ENCODE results near the gene PEF1. TPM values are rescaled to one million over a fixed set of nuclear protein-coding genes. Genes with fewer than 3 reads are reported as not detected.

The PEF1 gene
- total and polyA plus RNA-seq, 2 experiments from 2014 or later, result 70.7 to 85.5 TPM

DNA sequence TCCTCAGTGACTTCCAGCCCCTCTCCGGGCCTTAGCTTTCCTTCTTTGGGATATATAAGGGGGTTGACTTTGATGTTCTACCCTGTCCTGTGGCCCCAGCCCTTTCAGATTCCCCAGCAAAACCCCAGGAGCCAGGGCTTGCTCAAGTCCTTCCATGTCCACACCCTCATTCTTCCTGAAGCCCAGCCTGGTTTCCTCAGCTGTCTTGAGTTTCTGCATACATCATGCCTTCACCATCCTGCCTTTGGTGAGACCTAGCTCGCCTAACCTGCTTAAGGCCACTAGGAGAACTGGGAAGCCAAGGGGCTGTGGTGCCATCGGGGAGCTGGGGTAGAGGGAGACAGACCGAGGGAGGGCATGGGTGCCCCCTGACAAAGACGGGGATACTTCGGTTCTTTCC is 17.2 kb upstream of the PEF1 start:
- no peak overlapping the region for H3K4me2 ChIP-seq
- WGBS (ENCODE audit: low lambda C conversion rate, missing lambda C conversion rate), result 88% methylated on average over 5 of the region's 6 CpGs
- H3K9me2 ChIP-seq (replicated peaks; ENCODE audit: insufficient read depth), result no peaks in the 10 kb centered on the region
- no peak for DNase-seq (ENCODE audit: low spot score)
- H3K79me2 ChIP-seq, result no peaks in the 10 kb centered on the region
- H3K36me3 ChIP-seq (replicated peaks; ENCODE audit: insufficient read depth, low read depth), result no peaks in the 10 kb centered on the region
- no peak overlapping the region for H3K4me3 ChIP-seq
- no peak overlapping the region for H3K27ac ChIP-seq
- no peak overlapping the region for H2AFZ ChIP-seq
- TF ChIP-seq, protein P1, sequence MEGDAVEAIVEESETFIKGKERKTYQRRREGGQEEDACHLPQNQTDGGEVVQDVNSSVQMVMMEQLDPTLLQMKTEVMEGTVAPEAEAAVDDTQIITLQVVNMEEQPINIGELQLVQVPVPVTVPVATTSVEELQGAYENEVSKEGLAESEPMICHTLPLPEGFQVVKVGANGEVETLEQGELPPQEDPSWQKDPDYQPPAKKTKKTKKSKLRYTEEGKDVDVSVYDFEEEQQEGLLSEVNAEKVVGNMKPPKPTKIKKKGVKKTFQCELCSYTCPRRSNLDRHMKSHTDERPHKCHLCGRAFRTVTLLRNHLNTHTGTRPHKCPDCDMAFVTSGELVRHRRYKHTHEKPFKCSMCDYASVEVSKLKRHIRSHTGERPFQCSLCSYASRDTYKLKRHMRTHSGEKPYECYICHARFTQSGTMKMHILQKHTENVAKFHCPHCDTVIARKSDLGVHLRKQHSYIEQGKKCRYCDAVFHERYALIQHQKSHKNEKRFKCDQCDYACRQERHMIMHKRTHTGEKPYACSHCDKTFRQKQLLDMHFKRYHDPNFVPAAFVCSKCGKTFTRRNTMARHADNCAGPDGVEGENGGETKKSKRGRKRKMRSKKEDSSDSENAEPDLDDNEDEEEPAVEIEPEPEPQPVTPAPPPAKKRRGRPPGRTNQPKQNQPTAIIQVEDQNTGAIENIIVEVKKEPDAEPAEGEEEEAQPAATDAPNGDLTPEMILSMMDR (IDR thresholded peaks at IDR 0.05; ENCODE audit: poor library complexity), result no peak
- TF ChIP-seq EZH2 (IDR thresholded peaks at IDR 0.05; ENCODE audit: borderline replicate concordance), result no peak
- TF ChIP-seq EZH2phosphoT487 (IDR thresholded peaks at IDR 0.05; ENCODE audit: low read depth, severe bottlenecking, unreplicated experiment), result no peak
- no peaks in the 10 kb centered on the region for H4K20me1 ChIP-seq (ENCODE audit: insufficient read depth, poor library complexity, severe bottlenecking)
- H3K4me1 ChIP-seq (ENCODE audit: insufficient read depth), result no peaks in the 10 kb centered on the region
- no peaks in the 10 kb centered on the region for H3K9me3 ChIP-seq (ENCODE audit: low read depth)
- no peaks in the 10 kb centered on the region for H3K27me3 ChIP-seq

GRCh38 chr1:31660871-31661455 is 16.3 kb upstream of the PEF1 start:
- no peaks in the 10 kb centered on the region for H3K79me2 ChIP-seq
- no peaks in the 10 kb centered on the region for H4K20me1 ChIP-seq (ENCODE audit: insufficient read depth, poor library complexity, severe bottlenecking)
- no peaks in the 10 kb centered on the region for H3K36me3 ChIP-seq (replicated peaks; ENCODE audit: insufficient read depth, low read depth)

DNA sequence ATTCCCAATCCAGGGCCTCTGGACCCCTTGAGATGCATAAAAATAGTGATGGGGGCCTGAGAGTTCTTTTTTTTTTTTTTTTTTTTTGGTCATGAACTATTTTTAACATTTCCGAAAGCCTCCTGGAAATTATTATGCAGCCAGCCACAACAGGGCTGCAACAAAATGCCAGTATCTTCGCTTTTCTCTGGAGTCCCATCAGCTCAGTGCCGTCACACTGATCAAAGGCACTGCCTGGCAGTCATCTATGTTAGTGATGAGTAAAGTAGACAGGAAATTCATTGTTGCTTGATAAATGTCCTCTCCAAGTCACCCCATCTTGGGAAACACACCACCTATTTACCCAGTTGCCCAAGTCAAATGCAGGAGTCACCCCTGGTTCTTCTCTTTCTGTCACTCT is 15.2 kb upstream of the PEF1 start:
- H4K20me1 ChIP-seq (ENCODE audit: insufficient read depth, poor library complexity, severe bottlenecking), result no peaks in the 10 kb centered on the region
- WGBS (ENCODE audit: low lambda C conversion rate, missing lambda C conversion rate), result 88% methylated on average over 3 of the region's 3 CpGs
- H3K36me3 ChIP-seq (replicated peaks; ENCODE audit: insufficient read depth, low read depth), result no peaks in the 10 kb centered on the region

More at GRCh38 chr1:31660871-31661455, 16.3 kb upstream of the PEF1 start:
- TF ChIP-seq, protein P1 (IDR thresholded peaks at IDR 0.05; ENCODE audit: poor library complexity), result no peak
- TF ChIP-seq EZH2phosphoT487 (IDR thresholded peaks at IDR 0.05; ENCODE audit: low read depth, severe bottlenecking, unreplicated experiment), result no peak
- no peak for TF ChIP-seq EZH2 (IDR thresholded peaks at IDR 0.05; ENCODE audit: borderline replicate concordance)
- no peak overlapping the region for H2AFZ ChIP-seq
- WGBS (ENCODE audit: low lambda C conversion rate, missing lambda C conversion rate), result 92% methylated on average over 4 of the region's 4 CpGs
- H3K9me2 ChIP-seq (replicated peaks; ENCODE audit: insufficient read depth), result no peaks in the 10 kb centered on the region
- no peak overlapping the region for H3K4me3 ChIP-seq
- no peaks in the 10 kb centered on the region for H3K27me3 ChIP-seq
- DNase-seq (ENCODE audit: low spot score), result no peak
- no peaks in the 10 kb centered on the region for H3K9me3 ChIP-seq (ENCODE audit: low read depth)
- no peaks in the 10 kb centered on the region for H3K4me1 ChIP-seq (ENCODE audit: insufficient read depth)
- H3K4me2 ChIP-seq, result no peak overlapping the region
- H3K27ac ChIP-seq, result no peak overlapping the region

More for the DNA sequence above, 15.2 kb upstream of the PEF1 start:
- TF ChIP-seq EZH2 (IDR thresholded peaks at IDR 0.05; ENCODE audit: borderline replicate concordance) (no peak), EZH2phosphoT487 (IDR thresholded peaks at IDR 0.05; ENCODE audit: low read depth, severe bottlenecking, unreplicated experiment) (no peak)
- TF ChIP-seq, protein P1 (IDR thresholded peaks at IDR 0.05; ENCODE audit: poor library complexity), result no peak
- H2AFZ ChIP-seq, result no peak overlapping the region
- H3K79me2 ChIP-seq, result no peaks in the 10 kb centered on the region
- no peak overlapping the region for H3K4me2 ChIP-seq
- H3K9me2 ChIP-seq (replicated peaks; ENCODE audit: insufficient read depth), result no peaks in the 10 kb centered on the region
- no peaks in the 10 kb centered on the region for H3K9me3 ChIP-seq (ENCODE audit: low read depth)
- no peaks in the 10 kb centered on the region for H3K4me1 ChIP-seq (ENCODE audit: insufficient read depth)
- no peak for DNase-seq (ENCODE audit: low spot score)
- H3K4me3 ChIP-seq, result no peak overlapping the region
- H3K27me3 ChIP-seq, result no peaks in the 10 kb centered on the region
- H3K27ac ChIP-seq, result no peak overlapping the region
